ENCODE data around the gene XRCC1.

DNA sequence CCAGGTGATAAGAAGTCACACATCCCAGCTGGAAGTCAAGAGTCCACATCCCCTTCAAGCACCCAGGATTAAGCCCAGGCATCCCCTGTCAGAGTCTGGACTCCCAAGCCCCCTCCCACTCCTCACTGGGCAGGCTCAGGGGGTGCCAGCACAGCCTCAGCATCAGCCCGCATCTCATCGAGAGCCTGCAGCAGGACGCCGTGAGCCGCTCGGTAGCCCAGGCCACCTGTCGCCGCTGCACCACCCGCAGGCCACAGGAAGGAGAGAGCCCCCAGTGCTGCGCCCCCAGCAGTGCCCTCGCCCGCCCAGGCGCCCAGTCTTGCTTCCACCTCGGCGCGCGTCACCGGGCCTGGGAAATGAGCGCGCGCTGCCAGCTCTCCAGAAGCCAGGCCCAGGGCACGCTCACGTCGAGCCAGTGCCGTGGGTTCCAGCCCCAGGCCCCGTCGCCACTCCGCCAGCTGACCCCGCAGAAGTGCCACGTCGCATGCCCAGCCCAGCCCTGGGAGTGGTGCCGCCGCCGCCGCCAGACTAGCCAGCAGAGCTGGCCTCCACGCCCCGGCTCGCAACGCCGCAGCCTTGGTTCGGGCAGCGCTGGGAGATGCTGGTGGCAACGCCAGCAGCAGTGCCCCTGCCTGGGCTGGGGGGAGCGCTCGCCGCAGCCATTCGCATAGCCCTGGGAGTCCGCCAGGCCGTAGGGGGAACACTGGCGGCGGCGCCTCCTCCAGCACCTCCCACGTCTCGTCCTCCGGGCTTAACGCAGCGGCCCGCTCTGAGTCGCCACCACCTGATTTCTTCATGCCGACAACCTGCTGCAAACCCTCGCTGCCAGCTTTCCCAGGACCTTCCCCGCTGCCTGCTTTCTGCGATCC, 16.8 kb upstream of the XRCC1 start:
- TF ChIP-seq, protein P1, sequence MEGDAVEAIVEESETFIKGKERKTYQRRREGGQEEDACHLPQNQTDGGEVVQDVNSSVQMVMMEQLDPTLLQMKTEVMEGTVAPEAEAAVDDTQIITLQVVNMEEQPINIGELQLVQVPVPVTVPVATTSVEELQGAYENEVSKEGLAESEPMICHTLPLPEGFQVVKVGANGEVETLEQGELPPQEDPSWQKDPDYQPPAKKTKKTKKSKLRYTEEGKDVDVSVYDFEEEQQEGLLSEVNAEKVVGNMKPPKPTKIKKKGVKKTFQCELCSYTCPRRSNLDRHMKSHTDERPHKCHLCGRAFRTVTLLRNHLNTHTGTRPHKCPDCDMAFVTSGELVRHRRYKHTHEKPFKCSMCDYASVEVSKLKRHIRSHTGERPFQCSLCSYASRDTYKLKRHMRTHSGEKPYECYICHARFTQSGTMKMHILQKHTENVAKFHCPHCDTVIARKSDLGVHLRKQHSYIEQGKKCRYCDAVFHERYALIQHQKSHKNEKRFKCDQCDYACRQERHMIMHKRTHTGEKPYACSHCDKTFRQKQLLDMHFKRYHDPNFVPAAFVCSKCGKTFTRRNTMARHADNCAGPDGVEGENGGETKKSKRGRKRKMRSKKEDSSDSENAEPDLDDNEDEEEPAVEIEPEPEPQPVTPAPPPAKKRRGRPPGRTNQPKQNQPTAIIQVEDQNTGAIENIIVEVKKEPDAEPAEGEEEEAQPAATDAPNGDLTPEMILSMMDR (IDR thresholded peaks at IDR 0.05) = no peak
- TF ChIP-seq POLR2A (IDR thresholded peaks at IDR 0.05) (no peak), POLR2AphosphoS5 (IDR thresholded peaks at IDR 0.05; ENCODE audit: insufficient read depth in 1 of 2, low read depth in 1 of 2) (no peak)
